ENCODE results near the gene OSBPL9. TPM values are rescaled to one million over a fixed set of nuclear protein-coding genes. Genes with fewer than 3 reads are reported as not detected.

The OSBPL9 gene
- total and polyA plus RNA-seq, 2 experiments from 2014 or later, result 82.7 to 102 TPM

DNA sequence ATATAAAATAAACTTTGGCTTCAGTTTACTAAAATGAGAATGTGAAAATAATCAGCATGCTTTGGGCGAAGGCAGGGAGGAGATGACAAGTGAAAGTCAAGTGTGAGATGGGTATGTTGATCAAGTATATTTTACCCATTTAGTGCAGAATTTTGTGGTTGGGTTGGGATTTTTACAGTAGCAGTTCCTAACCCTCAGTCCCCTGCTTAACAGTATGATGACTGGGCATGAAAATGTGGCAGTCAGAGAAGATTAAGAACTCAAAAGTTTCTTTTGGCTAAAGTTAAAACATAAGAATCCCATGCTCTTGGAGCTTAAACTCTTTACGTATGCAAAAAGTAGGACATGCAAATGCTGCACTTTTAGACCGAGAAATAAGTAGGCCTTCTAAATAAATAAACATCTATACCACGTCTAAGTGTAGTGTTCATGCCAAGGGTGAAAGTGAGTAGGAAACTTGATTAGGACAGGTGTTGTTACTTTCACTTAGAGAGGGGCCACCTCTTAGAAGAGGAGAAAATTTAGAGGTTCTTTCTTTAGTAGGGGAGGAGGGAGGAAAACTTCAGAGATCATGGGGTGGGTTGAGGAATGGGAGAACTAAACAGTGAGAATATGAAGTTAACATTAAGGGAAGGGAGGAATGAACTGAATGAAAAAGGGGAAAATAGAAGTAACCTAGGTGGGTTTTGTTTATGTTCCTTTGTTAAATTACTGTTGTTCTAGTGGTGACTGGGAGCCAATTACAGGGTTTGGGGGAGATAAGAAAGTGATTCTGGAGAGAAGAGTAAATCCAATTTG is 127.8 kb downstream of the OSBPL9 start:
- no peak overlapping the region for H3K27ac ChIP-seq (ENCODE audit: low read depth)
- no peak overlapping the region for H3K4me3 ChIP-seq
- no peaks in the 10 kb centered on the region for H4K20me1 ChIP-seq (replicated peaks; ENCODE audit: insufficient read depth)
- Mint-ChIP-seq H3K9me3 (no peaks in the 10 kb centered on the region), H3K4me1 (peaks cover 11% of the 10 kb centered on the region; the same call in 2 of the 3 replicates), H3K36me3 (ENCODE audit: low read depth) (peaks cover 13% of the 10 kb centered on the region; the same call in 1 of the 3 replicates), H3K27me3 (ENCODE audit: insufficient read depth, low read depth, poor library complexity) (peaks cover 1% of the 10 kb centered on the region), H3K4me3 (no peak overlapping the region), H3K27ac (peak overlapping the region; percentile 15)
- no peak overlapping the region for H3K4me2 ChIP-seq
- no peaks in the 10 kb centered on the region for H3K9me2 ChIP-seq (ENCODE audit: insufficient read depth)
- no peaks in the 10 kb centered on the region for H3K27me3 ChIP-seq (ENCODE audit: insufficient read depth)
- ATAC-seq, result no peak
- H3F3A ChIP-seq (replicated peaks; ENCODE audit: low read depth), result no peaks in the 10 kb centered on the region
- TF ChIP-seq, protein P1, sequence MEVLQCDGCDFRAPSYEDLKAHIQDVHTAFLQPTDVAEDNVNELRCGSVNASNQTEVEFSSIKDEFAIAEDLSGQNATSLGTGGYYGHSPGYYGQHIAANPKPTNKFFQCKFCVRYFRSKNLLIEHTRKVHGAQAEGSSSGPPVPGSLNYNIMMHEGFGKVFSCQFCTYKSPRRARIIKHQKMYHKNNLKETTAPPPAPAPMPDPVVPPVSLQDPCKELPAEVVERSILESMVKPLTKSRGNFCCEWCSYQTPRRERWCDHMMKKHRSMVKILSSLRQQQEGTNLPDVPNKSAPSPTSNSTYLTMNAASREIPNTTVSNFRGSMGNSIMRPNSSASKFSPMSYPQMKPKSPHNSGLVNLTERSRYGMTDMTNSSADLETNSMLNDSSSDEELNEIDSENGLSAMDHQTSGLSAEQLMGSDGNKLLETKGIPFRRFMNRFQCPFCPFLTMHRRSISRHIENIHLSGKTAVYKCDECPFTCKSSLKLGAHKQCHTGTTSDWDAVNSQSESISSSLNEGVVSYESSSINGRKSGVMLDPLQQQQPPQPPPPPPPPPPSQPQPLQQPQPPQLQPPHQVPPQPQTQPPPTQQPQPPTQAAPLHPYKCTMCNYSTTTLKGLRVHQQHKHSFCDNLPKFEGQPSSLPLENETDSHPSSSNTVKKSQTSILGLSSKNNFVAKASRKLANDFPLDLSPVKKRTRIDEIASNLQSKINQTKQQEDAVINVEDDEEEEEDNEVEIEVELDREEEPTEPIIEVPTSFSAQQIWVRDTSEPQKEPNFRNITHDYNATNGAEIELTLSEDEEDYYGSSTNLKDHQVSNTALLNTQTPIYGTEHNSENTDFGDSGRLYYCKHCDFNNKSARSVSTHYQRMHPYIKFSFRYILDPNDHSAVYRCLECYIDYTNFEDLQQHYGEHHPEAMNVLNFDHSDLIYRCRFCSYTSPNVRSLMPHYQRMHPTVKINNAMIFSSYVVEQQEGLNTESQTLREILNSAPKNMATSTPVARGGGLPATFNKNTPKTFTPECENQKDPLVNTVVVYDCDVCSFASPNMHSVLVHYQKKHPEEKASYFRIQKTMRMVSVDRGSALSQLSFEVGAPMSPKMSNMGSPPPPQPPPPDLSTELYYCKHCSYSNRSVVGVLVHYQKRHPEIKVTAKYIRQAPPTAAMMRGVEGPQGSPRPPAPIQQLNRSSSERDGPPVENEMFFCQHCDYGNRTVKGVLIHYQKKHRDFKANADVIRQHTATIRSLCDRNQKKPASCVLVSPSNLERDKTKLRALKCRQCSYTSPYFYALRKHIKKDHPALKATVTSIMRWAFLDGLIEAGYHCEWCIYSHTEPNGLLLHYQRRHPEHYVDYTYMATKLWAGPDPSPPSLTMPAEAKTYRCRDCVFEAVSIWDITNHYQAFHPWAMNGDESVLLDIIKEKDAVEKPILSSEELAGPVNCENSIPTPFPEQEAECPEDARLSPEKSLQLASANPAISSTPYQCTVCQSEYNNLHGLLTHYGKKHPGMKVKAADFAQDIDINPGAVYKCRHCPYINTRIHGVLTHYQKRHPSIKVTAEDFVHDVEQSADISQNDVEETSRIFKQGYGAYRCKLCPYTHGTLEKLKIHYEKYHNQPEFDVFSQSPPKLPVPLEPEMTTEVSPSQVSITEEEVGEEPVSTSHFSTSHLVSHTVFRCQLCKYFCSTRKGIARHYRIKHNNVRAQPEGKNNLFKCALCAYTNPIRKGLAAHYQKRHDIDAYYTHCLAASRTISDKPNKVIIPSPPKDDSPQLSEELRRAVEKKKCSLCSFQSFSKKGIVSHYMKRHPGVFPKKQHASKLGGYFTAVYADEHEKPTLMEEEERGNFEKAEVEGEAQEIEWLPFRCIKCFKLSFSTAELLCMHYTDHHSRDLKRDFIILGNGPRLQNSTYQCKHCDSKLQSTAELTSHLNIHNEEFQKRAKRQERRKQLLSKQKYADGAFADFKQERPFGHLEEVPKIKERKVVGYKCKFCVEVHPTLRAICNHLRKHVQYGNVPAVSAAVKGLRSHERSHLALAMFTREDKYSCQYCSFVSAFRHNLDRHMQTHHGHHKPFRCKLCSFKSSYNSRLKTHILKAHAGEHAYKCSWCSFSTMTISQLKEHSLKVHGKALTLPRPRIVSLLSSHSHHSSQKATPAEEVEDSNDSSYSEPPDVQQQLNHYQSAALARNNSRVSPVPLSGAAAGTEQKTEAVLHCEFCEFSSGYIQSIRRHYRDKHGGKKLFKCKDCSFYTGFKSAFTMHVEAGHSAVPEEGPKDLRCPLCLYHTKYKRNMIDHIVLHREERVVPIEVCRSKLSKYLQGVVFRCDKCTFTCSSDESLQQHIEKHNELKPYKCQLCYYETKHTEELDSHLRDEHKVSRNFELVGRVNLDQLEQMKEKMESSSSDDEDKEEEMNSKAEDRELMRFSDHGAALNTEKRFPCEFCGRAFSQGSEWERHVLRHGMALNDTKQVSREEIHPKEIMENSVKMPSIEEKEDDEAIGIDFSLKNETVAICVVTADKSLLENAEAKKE (CRISPR knock-in tag; IDR thresholded peaks at IDR 0.05), result no peak
- TF ChIP-seq NANOG (IDR thresholded peaks at IDR 0.05; ENCODE audit: borderline replicate concordance) (no peak), EZH2 (IDR thresholded peaks at IDR 0.05; ENCODE audit: low read depth, unreplicated experiment) (no peak), ZNF114 (CRISPR knock-in tag; IDR thresholded peaks at IDR 0.05) (no peak), JUNB (IDR thresholded peaks at IDR 0.05; ENCODE audit: unreplicated experiment) (no peak), EZH2phosphoT487 (IDR thresholded peaks at IDR 0.05; ENCODE audit: unreplicated experiment) (no peak), ZNF331 (CRISPR knock-in tag; IDR thresholded peaks at IDR 0.05; ENCODE audit: low read depth) (no peak), STAT1 (IDR thresholded peaks at IDR 0.05; ENCODE audit: unreplicated experiment) (no peak), CREB1 (CRISPR knock-in tag; IDR thresholded peaks at IDR 0.05; ENCODE audit: low read depth) (no peak)
- TF ChIP-seq, protein P2, sequence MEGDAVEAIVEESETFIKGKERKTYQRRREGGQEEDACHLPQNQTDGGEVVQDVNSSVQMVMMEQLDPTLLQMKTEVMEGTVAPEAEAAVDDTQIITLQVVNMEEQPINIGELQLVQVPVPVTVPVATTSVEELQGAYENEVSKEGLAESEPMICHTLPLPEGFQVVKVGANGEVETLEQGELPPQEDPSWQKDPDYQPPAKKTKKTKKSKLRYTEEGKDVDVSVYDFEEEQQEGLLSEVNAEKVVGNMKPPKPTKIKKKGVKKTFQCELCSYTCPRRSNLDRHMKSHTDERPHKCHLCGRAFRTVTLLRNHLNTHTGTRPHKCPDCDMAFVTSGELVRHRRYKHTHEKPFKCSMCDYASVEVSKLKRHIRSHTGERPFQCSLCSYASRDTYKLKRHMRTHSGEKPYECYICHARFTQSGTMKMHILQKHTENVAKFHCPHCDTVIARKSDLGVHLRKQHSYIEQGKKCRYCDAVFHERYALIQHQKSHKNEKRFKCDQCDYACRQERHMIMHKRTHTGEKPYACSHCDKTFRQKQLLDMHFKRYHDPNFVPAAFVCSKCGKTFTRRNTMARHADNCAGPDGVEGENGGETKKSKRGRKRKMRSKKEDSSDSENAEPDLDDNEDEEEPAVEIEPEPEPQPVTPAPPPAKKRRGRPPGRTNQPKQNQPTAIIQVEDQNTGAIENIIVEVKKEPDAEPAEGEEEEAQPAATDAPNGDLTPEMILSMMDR (conservative IDR thresholded peaks at IDR 0.05; ENCODE audit: low read depth in 2 of 2), result no peak
- TF ChIP-seq, protein P3, sequence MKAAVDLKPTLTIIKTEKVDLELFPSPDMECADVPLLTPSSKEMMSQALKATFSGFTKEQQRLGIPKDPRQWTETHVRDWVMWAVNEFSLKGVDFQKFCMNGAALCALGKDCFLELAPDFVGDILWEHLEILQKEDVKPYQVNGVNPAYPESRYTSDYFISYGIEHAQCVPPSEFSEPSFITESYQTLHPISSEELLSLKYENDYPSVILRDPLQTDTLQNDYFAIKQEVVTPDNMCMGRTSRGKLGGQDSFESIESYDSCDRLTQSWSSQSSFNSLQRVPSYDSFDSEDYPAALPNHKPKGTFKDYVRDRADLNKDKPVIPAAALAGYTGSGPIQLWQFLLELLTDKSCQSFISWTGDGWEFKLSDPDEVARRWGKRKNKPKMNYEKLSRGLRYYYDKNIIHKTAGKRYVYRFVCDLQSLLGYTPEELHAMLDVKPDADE (IDR thresholded peaks at IDR 0.05), result no peak
- peaks cover 18% of the 10 kb centered on the region for H3K4me1 ChIP-seq (ENCODE audit: insufficient read depth)
- peaks cover 37% of the 10 kb centered on the region for H3K79me2 ChIP-seq (replicated peaks; ENCODE audit: insufficient read depth)
- no peaks in the 10 kb centered on the region for H3K36me3 ChIP-seq (ENCODE audit: insufficient read depth)
- H2AFZ ChIP-seq, result no peak overlapping the region
- DNase-seq (ENCODE audit: low spot score), result no peak
